Thoracic aorta (tissue), 2 donors: ENCODE data around the gene CD48. TPM values are rescaled to one million over a fixed set of nuclear protein-coding genes. Genes with fewer than 3 reads are reported as not detected.
"Not testable (repeated sequence)": the region's sequence is repeated elsewhere in the genome, so short reads cannot be mapped to it uniquely, and the experiment has no call there.

Experiments used
- ATAC-seq: fragments of 150-250 bp; one replicate; pipeline ENCODE4 v1.8.0; 2017; ENCODE audit warnings: low read depth; ENCODE audit not compliant: insufficient number of reproducible peaks, low FRiP score
- DNase-seq: peaks from one replicate; pipeline ENCODE4 v3.0.0-alpha.2; 2020; ENCODE audit warnings: low spot score
- H3K27ac ChIP-seq, 2 donors: fragments of 200-600 bp; sonication (generic); 1 replicate in 1 of 2; 2 replicates in 1 of 2; pipeline ENCODE4 v1.5.1; 2016; ENCODE audit warnings: mild to moderate bottlenecking in 2 of 2, moderate library complexity in 2 of 2
- H3K27me3 ChIP-seq: fragments of 200-600 bp; sonication (generic); replicated peaks from 2 replicates; pipeline ENCODE4 v1.6.0; 2016; ENCODE audit warnings: mild to moderate bottlenecking; ENCODE audit not compliant: insufficient read depth
- H3K36me3 ChIP-seq: fragments of 200-600 bp; sonication (generic); one replicate; pipeline ENCODE4 v1.5.1; 2016
- H3K4me1 ChIP-seq, 2 donors: fragments of 200-600 bp; sonication (generic); 1 replicate in 1 of 2; 2 replicates in 1 of 2; pipeline versions ENCODE4 v1.5.1 to v1.6.0; 2016; ENCODE audit warnings: low read depth in 2 of 2, mild to moderate bottlenecking in 1 of 2; ENCODE audit not compliant: control insufficient read depth in 1 of 2
- H3K4me3 ChIP-seq: fragments of 200-600 bp; sonication (generic); 2 replicates; pipeline ENCODE4 v1.5.1; 2016; ENCODE audit warnings: mild to moderate bottlenecking
- H3K9me3 ChIP-seq: fragments of 200-600 bp; sonication (generic); 2 replicates; pipeline ENCODE4 v1.5.1; 2016
- CTCF ChIP-seq: fragments of 200-600 bp; sonication (generic); IDR thresholded peaks from one replicate; pipeline ENCODE4 v1.5.1; 2019; ENCODE audit warnings: antibody characterized with exemption
- total RNA-seq, 2 donors: library from RNA; depleted of rRNA; stranded (reverse); fragments of >200 nt; gene quantifications; one replicate each; pipeline versions ENCODE4 v1.1.0 to v1.2.3, GENCODE V29; 2016

The CD48 gene
- total RNA-seq, 2 donors from 2014 or later, result 9.0 to 9.9 TPM

GRCh38 chr1:160721473-160721872 is 9.9 kb upstream of the CD48 start:
- H3K9me3 ChIP-seq, result no peaks in the 10 kb centered on the region
- no peaks in the 10 kb centered on the region for H3K27me3 ChIP-seq
- H3K4me1 ChIP-seq, result peaks cover 3 to 8% of the 10 kb centered on the region in 2 donors
- no peak for ATAC-seq
- DNase-seq, result no peak
- H3K4me3 ChIP-seq, result no peak overlapping the region
- no peaks in the 10 kb centered on the region for H3K36me3 ChIP-seq
- H3K27ac ChIP-seq, result no peak overlapping the region
- no peak for TF ChIP-seq CTCF

- DNase-seq (no peak), ATAC-seq (no peak)
- no peak overlapping the region for H3K4me3 ChIP-seq
- no peaks in the 10 kb centered on the region for H3K4me1 ChIP-seq
- H3K27me3 ChIP-seq, result no peaks in the 10 kb centered on the region
- H3K36me3 ChIP-seq, result no peaks in the 10 kb centered on the region
- H3K9me3 ChIP-seq, result no peaks in the 10 kb centered on the region
- no peak for TF ChIP-seq CTCF
- no peak overlapping the region for H3K27ac ChIP-seq
These were observed 8.9 kb upstream of the CD48 start for GRCh38 chr1:160720356-160721085.

- DNase-seq, result no peak
- H3K27me3 ChIP-seq, result no peaks in the 10 kb centered on the region
- no peaks in the 10 kb centered on the region for H3K9me3 ChIP-seq
- TF ChIP-seq CTCF, result no peak
- ATAC-seq, result no peak
- H3K36me3 ChIP-seq, result no peaks in the 10 kb centered on the region
- no peak overlapping the region for H3K27ac ChIP-seq
- no peak overlapping the region for H3K4me3 ChIP-seq
- H3K4me1 ChIP-seq, result no peaks in the 10 kb centered on the region
These were observed 6.6 kb upstream of the CD48 start for GRCh38 chr1:160718210-160718609.

- Histone ChIP-seq H3K4me3 (no peak overlapping the region), H3K9me3 (no peaks in the 10 kb centered on the region), H3K27me3 (no peaks in the 10 kb centered on the region), H3K36me3 (no peaks in the 10 kb centered on the region), H3K4me1 (no peaks in the 10 kb centered on the region), H3K27ac (no peak overlapping the region)
- ATAC-seq (no peak), DNase-seq (no peak)
- TF ChIP-seq CTCF, result no peak
These were observed 5.7 kb upstream of the CD48 start for GRCh38 chr1:160717306-160717705.

GRCh38 chr1:160716013-160716412 is 4.4 kb upstream of the CD48 start:
- no peak for ATAC-seq
- Histone ChIP-seq H3K27me3 (no peaks in the 10 kb centered on the region), H3K4me3 (no peak overlapping the region), H3K27ac (no peak overlapping the region), H3K4me1 (no peaks in the 10 kb centered on the region), H3K9me3 (no peaks in the 10 kb centered on the region), H3K36me3 (no peaks in the 10 kb centered on the region)
- no peak for TF ChIP-seq CTCF
- no peak for DNase-seq

- not testable (repeated sequence) for H3K36me3 ChIP-seq, DNase-seq, H3K9me3 ChIP-seq, H3K27ac ChIP-seq, ATAC-seq, H3K4me3 ChIP-seq, H3K4me1 ChIP-seq, H3K27me3 ChIP-seq
These were observed 2.5 kb upstream of the CD48 start for GRCh38 chr1:160714034-160714648.
